Caco-2 (cell line): ENCODE results near the gene CMC4. TPM values are rescaled to one million over a fixed set of nuclear protein-coding genes. Genes with fewer than 3 reads are reported as not detected.

Source experiments
- BruUV-seq: library from RNA; stranded (reverse); fragments of 400-500 nt; replicated peaks from 2 replicates; lab custom pipeline; 2021; lab: Mats Ljungman, UMichigan
- CTCF ChIA-PET: fragments of 300-600 bp; sonication (Branson Sonifier 250); formaldehyde crosslinking; loops from one replicate; lab custom pipeline; 2022; ENCODE audit warnings: antibody characterized with exemption; lab: Charles Lee
- POLR2A ChIA-PET: fragments of 300-600 bp; sonication (Branson Sonifier 250); formaldehyde crosslinking; loops from one replicate; lab custom pipeline; 2022; ENCODE audit warnings: antibody characterized with exemption; lab: Charles Lee
- DNase-seq, 2 experiments: peaks; one replicate each; pipeline versions ENCODE4 v3.0.0 to v3.0.0-alpha.2; 2020 to 2022
- H3K27me3 ChIP-seq: replicated peaks from 2 replicates; pipeline ENCODE4 v1.6.0; 2011; ENCODE audit warnings: low read length; ENCODE audit not compliant: control insufficient read depth, insufficient read depth
- H3K36me3 ChIP-seq: 2 replicates; pipeline ENCODE4 v1.5.1; 2011; ENCODE audit warnings: low read length; ENCODE audit not compliant: control insufficient read depth, insufficient read depth
- H3K4me1 ChIP-seq: fragments of 250-450 bp; sonication (Bioruptor Pico); 2 replicates; pipeline ENCODE4 v1.5.1; 2020; ENCODE audit warnings: mild to moderate bottlenecking
- H3K4me3 ChIP-seq: 2 replicates; pipeline ENCODE4 v1.5.1; 2011; ENCODE audit warnings: low read depth, mild to moderate bottlenecking, control low read depth, low read length
- H3K9me3 ChIP-seq: fragments of 250-450 bp; sonication (Bioruptor Pico); 2 replicates; pipeline ENCODE4 v1.5.1; 2020; ENCODE audit warnings: mild to moderate bottlenecking, moderate library complexity
- H3K27ac Mint-ChIP-seq: one replicate; pipeline ENCODE4 v1.8.0; 2022; ENCODE audit warnings: mixed read lengths; ENCODE audit not compliant: unreplicated experiment
- H3K27me3 Mint-ChIP-seq: one replicate; pipeline ENCODE4 v1.8.0; 2022; ENCODE audit warnings: mixed read lengths; ENCODE audit not compliant: insufficient read depth, unreplicated experiment
- H3K36me3 Mint-ChIP-seq: one replicate; pipeline ENCODE4 v1.8.0; 2022; ENCODE audit warnings: mild to moderate bottlenecking, mixed read lengths; ENCODE audit not compliant: insufficient read depth, unreplicated experiment
- H3K4me1 Mint-ChIP-seq: one replicate; pipeline ENCODE4 v1.8.0; 2022; ENCODE audit warnings: low read depth, mixed read lengths; ENCODE audit not compliant: unreplicated experiment
- H3K4me3 Mint-ChIP-seq: one replicate; pipeline ENCODE4 v1.8.0; 2022; ENCODE audit warnings: mild to moderate bottlenecking, moderate library complexity, mixed read lengths; ENCODE audit not compliant: unreplicated experiment
- H3K9me3 Mint-ChIP-seq: one replicate; pipeline ENCODE4 v1.8.0; 2022; ENCODE audit warnings: mixed read lengths; ENCODE audit not compliant: unreplicated experiment
- intact Hi-C: fragments of 100-400 bp; cut with micrococcal nuclease; formaldehyde crosslinking; loops from one replicate; pipeline ENCODE4 v1.10.0; 2022; ENCODE audit not compliant: unreplicated experiment
- total RNA-seq: library from RNA; stranded (reverse); gene quantifications from 2 replicates; pipeline ENCODE4 v1.2.3, GENCODE V29; 2022
- TF ChIP-seq, protein P1 (sequence below), 2 experiments: fragments of 200-600 bp in 1 of 2; IDR thresholded peaks; 1 replicate in 1 of 2; 2 replicates in 1 of 2; pipeline versions ENCODE4 v1.5.1 to v1.8.0; 2011 to 2022; ENCODE audit warnings: antibody characterized with exemption in 1 of 2, control low read depth in 1 of 2, inconsistent platforms in 1 of 2, low read depth in 1 of 2, low read length in 1 of 2, mild to moderate bottlenecking in 1 of 2, moderate library complexity in 1 of 2; ENCODE audit not compliant: insufficient read depth in 1 of 2, severe bottlenecking in 1 of 2, unreplicated experiment in 1 of 2

The CMC4 gene
- total RNA-seq, 1 experiment from 2014 or later: 1.7 TPM

GRCh38 chrX:155053656-155054055 is 17.3 kb downstream of the CMC4 start:
- ChIA-PET CTCF (no interaction called here), POLR2A (no interaction called here)
- H3K4me3 Mint-ChIP-seq: no peak overlapping the region
- Histone ChIP-seq H3K27me3 (no peaks in the 10 kb centered on the region), H3K36me3 (no peaks in the 10 kb centered on the region), H3K4me3 (no peak overlapping the region), H3K9me3 (no peaks in the 10 kb centered on the region), H3K4me1 (no peaks in the 10 kb centered on the region)
- no peak for DNase-seq
- no peaks in the 10 kb centered on the region for H3K36me3 Mint-ChIP-seq
- intact Hi-C loops: no loop called here
- H3K9me3 Mint-ChIP-seq: no peaks in the 10 kb centered on the region
- TF ChIP-seq, protein P1, sequence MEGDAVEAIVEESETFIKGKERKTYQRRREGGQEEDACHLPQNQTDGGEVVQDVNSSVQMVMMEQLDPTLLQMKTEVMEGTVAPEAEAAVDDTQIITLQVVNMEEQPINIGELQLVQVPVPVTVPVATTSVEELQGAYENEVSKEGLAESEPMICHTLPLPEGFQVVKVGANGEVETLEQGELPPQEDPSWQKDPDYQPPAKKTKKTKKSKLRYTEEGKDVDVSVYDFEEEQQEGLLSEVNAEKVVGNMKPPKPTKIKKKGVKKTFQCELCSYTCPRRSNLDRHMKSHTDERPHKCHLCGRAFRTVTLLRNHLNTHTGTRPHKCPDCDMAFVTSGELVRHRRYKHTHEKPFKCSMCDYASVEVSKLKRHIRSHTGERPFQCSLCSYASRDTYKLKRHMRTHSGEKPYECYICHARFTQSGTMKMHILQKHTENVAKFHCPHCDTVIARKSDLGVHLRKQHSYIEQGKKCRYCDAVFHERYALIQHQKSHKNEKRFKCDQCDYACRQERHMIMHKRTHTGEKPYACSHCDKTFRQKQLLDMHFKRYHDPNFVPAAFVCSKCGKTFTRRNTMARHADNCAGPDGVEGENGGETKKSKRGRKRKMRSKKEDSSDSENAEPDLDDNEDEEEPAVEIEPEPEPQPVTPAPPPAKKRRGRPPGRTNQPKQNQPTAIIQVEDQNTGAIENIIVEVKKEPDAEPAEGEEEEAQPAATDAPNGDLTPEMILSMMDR (IDR thresholded peaks at IDR 0.05; ENCODE audit: insufficient read depth in 1 of 2, low read depth in 1 of 2, low read length in 1 of 2, severe bottlenecking in 1 of 2, unreplicated experiment in 1 of 2): no peak
- no peak overlapping the region for H3K27ac Mint-ChIP-seq
- no peaks in the 10 kb centered on the region for H3K4me1 Mint-ChIP-seq
- no TSS peak for BruUV-seq
- H3K27me3 Mint-ChIP-seq: no peaks in the 10 kb centered on the region

DNA sequence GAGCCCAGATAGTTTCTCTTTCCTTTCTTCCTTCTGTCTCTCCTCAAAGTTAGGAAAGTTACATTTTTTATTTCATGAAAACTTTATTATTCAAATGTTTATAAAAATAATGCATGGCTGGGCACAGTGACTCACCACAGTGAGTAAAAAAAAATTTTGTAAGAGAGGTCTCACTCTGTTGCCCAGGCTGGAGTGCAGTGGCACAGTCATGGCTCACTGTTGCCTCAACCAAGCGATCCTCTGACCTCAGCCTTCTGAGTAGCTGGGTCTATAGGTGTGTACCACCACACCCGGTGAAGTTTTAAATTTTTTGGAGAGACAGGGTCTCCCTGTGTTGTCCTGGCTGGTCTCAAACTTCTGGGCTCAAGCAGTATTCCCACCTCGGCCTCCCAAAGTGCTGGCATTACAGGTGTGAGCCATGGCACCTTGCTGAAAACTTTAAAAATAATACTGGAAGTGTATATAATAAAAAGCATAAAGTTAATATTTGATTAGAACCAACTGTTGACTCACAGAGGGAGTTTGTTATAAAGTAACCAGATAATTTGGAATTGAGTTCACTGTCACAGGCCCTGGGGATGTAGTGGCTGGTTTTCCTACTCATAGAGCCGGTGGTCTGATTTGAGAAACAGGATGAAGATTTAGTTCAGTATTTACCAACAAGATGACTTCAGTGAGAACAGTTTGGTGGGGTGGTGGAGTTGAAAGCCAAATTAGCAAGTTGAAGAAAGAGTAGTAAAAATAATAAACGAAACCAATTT is 18.0 kb downstream of the CMC4 start:
- H3K4me3 Mint-ChIP-seq: no peak overlapping the region

GRCh38 chrX:155048977-155049619 is 21.8 kb downstream of the CMC4 start:
- BruUV-seq: no TSS peak
- Histone ChIP-seq H3K36me3 (no peaks in the 10 kb centered on the region), H3K4me1 (no peaks in the 10 kb centered on the region), H3K4me3 (no peak overlapping the region), H3K9me3 (no peaks in the 10 kb centered on the region), H3K27me3 (no peaks in the 10 kb centered on the region)
- no peak overlapping the region for H3K4me3 Mint-ChIP-seq
- TF ChIP-seq, protein P1 (IDR thresholded peaks at IDR 0.05; ENCODE audit: insufficient read depth in 1 of 2, low read depth in 1 of 2, low read length in 1 of 2, severe bottlenecking in 1 of 2, unreplicated experiment in 1 of 2): peak; percentile 37 to 57
- peaks cover 4% of the 10 kb centered on the region for H3K36me3 Mint-ChIP-seq
- CTCF ChIA-PET: interaction anchor here (0.8 kb wide), 1 partner anchor 13 kb away, joined by 3 read pairs; no protein-coding TSS in a partner anchor
- H3K27ac Mint-ChIP-seq: no peak overlapping the region
- H3K27me3 Mint-ChIP-seq: no peaks in the 10 kb centered on the region
- intact Hi-C loops: no loop called here
- H3K4me1 Mint-ChIP-seq: no peaks in the 10 kb centered on the region
- POLR2A ChIA-PET: no interaction called here
- no peaks in the 10 kb centered on the region for H3K9me3 Mint-ChIP-seq
- peak; percentile 45 to 51 for DNase-seq

More for the DNA sequence above, 18.0 kb downstream of the CMC4 start:
- no peaks in the 10 kb centered on the region for H3K4me1 ChIP-seq
- TF ChIP-seq, protein P1 (IDR thresholded peaks at IDR 0.05; ENCODE audit: insufficient read depth in 1 of 2, low read depth in 1 of 2, low read length in 1 of 2, severe bottlenecking in 1 of 2, unreplicated experiment in 1 of 2): no peak
- H3K4me3 ChIP-seq: no peak overlapping the region
- Mint-ChIP-seq H3K27ac (no peak overlapping the region), H3K9me3 (no peaks in the 10 kb centered on the region), H3K4me1 (no peaks in the 10 kb centered on the region), H3K36me3 (no peaks in the 10 kb centered on the region), H3K27me3 (no peaks in the 10 kb centered on the region)
- no peak for DNase-seq
- BruUV-seq: no TSS peak
- intact Hi-C loops: no loop called here
- no peaks in the 10 kb centered on the region for H3K36me3 ChIP-seq
- H3K9me3 ChIP-seq: no peaks in the 10 kb centered on the region
- CTCF ChIA-PET: no interaction called here
- POLR2A ChIA-PET: no interaction called here
- H3K27me3 ChIP-seq: no peaks in the 10 kb centered on the region
